ENCODE measurements around the gene KCNA5.

The KCNA5 gene

GRCh38 chr12:5037795-5038357, 5.8 kb upstream of the KCNA5 start:
- no peak for TF ChIP-seq L3MBTL2 (conservative IDR thresholded peaks at IDR 0.05)
- no peak for DNase-seq (ENCODE audit: extremely low spot score)
- ChIA-PET POLR2A (no interaction called here), CTCF (no interaction called here)

DNA sequence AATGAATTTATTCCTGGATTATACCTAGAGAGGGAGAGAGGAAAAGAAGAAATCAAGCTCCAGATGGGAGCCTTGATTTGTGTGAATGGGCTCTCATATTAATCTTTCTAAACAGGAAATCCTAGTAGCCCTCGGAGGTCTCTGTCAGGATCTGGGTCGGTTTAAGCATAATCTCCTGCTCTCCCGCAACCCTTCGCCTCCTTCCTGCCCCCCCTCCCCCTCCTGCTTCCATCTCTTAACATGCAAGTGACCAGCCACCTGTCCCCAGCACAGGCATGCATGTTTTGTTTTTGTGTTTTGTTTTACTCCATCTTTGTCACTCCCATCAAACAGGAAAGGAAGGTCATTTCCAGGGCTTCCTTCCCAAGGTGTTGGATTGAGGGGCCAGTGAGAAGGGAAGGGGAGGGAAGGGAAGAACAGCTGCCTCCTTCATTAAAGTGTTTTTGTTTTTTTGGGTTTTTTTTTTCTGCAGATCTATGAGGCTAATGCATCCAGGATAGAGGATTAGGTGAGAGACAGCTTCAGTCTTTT, 4.8 kb upstream of the KCNA5 start:
- CTCF ChIA-PET: interaction anchor here (0.6 kb wide), 1 partner anchor 13 kb away, joined by 3 read pairs; no protein-coding TSS in a partner anchor
- DNase-seq (ENCODE audit: extremely low spot score): no peak
- TF ChIP-seq ZNF384 (IDR thresholded peaks at IDR 0.05) (no peak), TARDBP (IDR thresholded peaks at IDR 0.05) (no peak), FOXM1 (IDR thresholded peaks at IDR 0.05; ENCODE audit: borderline replicate concordance) (no peak), CTBP1 (IDR thresholded peaks at IDR 0.05; ENCODE audit: borderline replicate concordance) (no peak), SUZ12 (IDR thresholded peaks at IDR 0.05) (no peak), FOXA1 (IDR thresholded peaks at IDR 0.05) (no peak), L3MBTL2 (conservative IDR thresholded peaks at IDR 0.05) (no peak), FOXK2 (IDR thresholded peaks at IDR 0.05) (no peak), SP1 (IDR thresholded peaks at IDR 0.05) (no peak), NFRKB (IDR thresholded peaks at IDR 0.05) (no peak)
- TF ChIP-seq, protein P1, sequence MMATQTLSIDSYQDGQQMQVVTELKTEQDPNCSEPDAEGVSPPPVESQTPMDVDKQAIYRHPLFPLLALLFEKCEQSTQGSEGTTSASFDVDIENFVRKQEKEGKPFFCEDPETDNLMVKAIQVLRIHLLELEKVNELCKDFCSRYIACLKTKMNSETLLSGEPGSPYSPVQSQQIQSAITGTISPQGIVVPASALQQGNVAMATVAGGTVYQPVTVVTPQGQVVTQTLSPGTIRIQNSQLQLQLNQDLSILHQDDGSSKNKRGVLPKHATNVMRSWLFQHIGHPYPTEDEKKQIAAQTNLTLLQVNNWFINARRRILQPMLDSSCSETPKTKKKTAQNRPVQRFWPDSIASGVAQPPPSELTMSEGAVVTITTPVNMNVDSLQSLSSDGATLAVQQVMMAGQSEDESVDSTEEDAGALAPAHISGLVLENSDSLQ (IDR thresholded peaks at IDR 0.05): no peak
- POLR2A ChIA-PET: no interaction called here

- ChIA-PET CTCF (no interaction called here), POLR2A (no interaction called here)
- no peak for TF ChIP-seq HDGF (IDR thresholded peaks at IDR 0.05; ENCODE audit: borderline replicate concordance)
- TF ChIP-seq, protein P1 (IDR thresholded peaks at IDR 0.05): no peak
- no peak for TF ChIP-seq CTBP1 (IDR thresholded peaks at IDR 0.05; ENCODE audit: borderline replicate concordance)
- no peak for TF ChIP-seq BHLHE40 (IDR thresholded peaks at IDR 0.05; ENCODE audit: borderline replicate concordance)
- no peak for DNase-seq (ENCODE audit: extremely low spot score)
Measured at GRCh38 chr12:5039815-5040214, 3.9 kb upstream of the KCNA5 start.

- TF ChIP-seq ARNT (IDR thresholded peaks at IDR 0.05) (no peak), FOXA1 (IDR thresholded peaks at IDR 0.05) (no peak), SP1 (IDR thresholded peaks at IDR 0.05) (no peak), ELF4 (IDR thresholded peaks at IDR 0.05) (no peak), CTBP1 (IDR thresholded peaks at IDR 0.05; ENCODE audit: borderline replicate concordance) (no peak), BHLHE40 (IDR thresholded peaks at IDR 0.05; ENCODE audit: borderline replicate concordance) (no peak), FOXM1 (IDR thresholded peaks at IDR 0.05; ENCODE audit: borderline replicate concordance) (no peak), FOXK2 (IDR thresholded peaks at IDR 0.05) (no peak), L3MBTL2 (conservative IDR thresholded peaks at IDR 0.05) (no peak), NFRKB (IDR thresholded peaks at IDR 0.05) (no peak), LEF1 (IDR thresholded peaks at IDR 0.05; ENCODE audit: borderline replicate concordance) (no peak), TARDBP (IDR thresholded peaks at IDR 0.05) (no peak), ZNF384 (IDR thresholded peaks at IDR 0.05) (no peak), SUZ12 (IDR thresholded peaks at IDR 0.05) (no peak), HDGF (IDR thresholded peaks at IDR 0.05; ENCODE audit: borderline replicate concordance) (no peak)
- TF ChIP-seq, protein P1 (IDR thresholded peaks at IDR 0.05): no peak
- ChIA-PET POLR2A (no interaction called here), CTCF (interaction anchor here (0.6 kb wide), 1 partner anchor 114 kb away, joined by 3 read pairs; no protein-coding TSS in a partner anchor)
- no peak for DNase-seq (ENCODE audit: extremely low spot score)
Measured at GRCh38 chr12:5040368-5040767, 3.3 kb upstream of the KCNA5 start.

GRCh38 chr12:5044420-5045295, 979 bp downstream of the KCNA5 start:
- POLR2A ChIA-PET: no interaction called here

More at GRCh38 chr12:5044420-5045295, 979 bp downstream of the KCNA5 start:
- TF ChIP-seq CTBP1 (IDR thresholded peaks at IDR 0.05; ENCODE audit: borderline replicate concordance) (no peak), SP1 (IDR thresholded peaks at IDR 0.05) (no peak), FOXA1 (IDR thresholded peaks at IDR 0.05) (no peak), ARNT (IDR thresholded peaks at IDR 0.05) (no peak), TARDBP (IDR thresholded peaks at IDR 0.05) (no peak)
- TF ChIP-seq, protein P1 (IDR thresholded peaks at IDR 0.05): no peak
- CTCF ChIA-PET: no interaction called here
- DNase-seq (ENCODE audit: extremely low spot score): no peak

Data from HEK293T (cell line).